Measurements from ENCODE around the gene RAD51B. TPM values are rescaled to one million over a fixed set of nuclear protein-coding genes. Genes with fewer than 3 reads are reported as not detected.

The RAD51B gene
- total and polyA plus RNA-seq, 2 experiments from 2014 or later = 11.7 to 17.8 TPM

DNA sequence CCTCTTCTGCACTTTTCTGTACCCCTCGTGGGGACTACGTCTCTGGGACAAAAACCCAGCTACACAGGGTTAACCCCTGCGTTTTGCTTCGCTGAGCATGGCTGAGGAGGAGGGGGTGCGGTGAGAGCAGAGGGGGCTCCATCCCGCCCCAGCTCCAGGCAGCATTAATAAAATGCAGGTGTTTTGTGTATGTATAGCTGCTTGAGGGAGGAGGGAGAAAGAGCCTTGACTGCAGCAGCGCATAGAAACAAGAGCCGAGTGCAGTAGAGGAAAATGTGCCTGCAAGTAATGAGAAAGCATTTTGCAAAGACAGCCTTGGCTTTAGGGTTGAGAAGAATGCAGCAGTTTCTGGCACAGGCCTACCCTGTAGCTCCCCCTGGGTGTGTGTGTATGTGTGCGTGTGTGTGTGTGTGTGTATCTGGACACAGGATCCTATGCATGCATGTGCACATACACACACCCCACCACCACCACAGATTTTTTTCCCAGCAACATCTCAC, 869.3 kb downstream of the RAD51B start:
- no peaks in the 10 kb centered on the region for H3K9me3 ChIP-seq (ENCODE audit: low read depth)
- no peaks in the 10 kb centered on the region for H3K27me3 ChIP-seq
- peaks cover 33% of the 10 kb centered on the region for H3K4me1 ChIP-seq (ENCODE audit: low read depth)
- H3K36me3 ChIP-seq = no peaks in the 10 kb centered on the region
- DNase-seq (ENCODE audit: low read depth in 1 of 2, low spot score in 1 of 2) = peak in 1 of 2 donors; percentile 77
- H3K27ac ChIP-seq = no peak overlapping the region
- no peak overlapping the region for H3K4me3 ChIP-seq
- TF ChIP-seq, protein P1, sequence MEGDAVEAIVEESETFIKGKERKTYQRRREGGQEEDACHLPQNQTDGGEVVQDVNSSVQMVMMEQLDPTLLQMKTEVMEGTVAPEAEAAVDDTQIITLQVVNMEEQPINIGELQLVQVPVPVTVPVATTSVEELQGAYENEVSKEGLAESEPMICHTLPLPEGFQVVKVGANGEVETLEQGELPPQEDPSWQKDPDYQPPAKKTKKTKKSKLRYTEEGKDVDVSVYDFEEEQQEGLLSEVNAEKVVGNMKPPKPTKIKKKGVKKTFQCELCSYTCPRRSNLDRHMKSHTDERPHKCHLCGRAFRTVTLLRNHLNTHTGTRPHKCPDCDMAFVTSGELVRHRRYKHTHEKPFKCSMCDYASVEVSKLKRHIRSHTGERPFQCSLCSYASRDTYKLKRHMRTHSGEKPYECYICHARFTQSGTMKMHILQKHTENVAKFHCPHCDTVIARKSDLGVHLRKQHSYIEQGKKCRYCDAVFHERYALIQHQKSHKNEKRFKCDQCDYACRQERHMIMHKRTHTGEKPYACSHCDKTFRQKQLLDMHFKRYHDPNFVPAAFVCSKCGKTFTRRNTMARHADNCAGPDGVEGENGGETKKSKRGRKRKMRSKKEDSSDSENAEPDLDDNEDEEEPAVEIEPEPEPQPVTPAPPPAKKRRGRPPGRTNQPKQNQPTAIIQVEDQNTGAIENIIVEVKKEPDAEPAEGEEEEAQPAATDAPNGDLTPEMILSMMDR (IDR thresholded peaks at IDR 0.05; ENCODE audit: low read depth, low read length) = peak; percentile 30

DNA sequence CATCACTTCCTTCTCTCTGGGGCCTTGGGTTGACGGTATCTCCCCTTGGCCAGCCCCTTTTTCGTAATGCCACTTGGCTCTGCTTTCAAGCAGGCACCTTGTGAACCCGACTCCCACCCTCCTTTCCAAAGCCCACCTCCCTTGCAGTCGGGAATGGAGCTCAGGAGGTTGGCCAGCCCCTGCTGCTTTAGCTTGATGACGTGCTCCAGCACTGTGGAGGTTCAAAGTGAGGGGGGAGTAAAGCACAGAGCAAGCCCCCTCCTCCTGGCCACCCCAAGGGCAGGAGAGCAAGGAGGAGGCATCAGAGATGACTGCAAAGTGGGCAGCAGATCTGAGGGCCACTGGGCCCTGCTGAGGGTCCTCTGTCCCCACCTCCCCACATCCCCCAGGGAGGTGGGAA, 869.9 kb downstream of the RAD51B start:
- Histone ChIP-seq H3K4me1 (ENCODE audit: low read depth) (peaks cover 33% of the 10 kb centered on the region), H3K36me3 (no peaks in the 10 kb centered on the region), H3K9me3 (ENCODE audit: low read depth) (no peaks in the 10 kb centered on the region), H3K4me3 (no peak overlapping the region), H3K27ac (no peak overlapping the region), H3K27me3 (no peaks in the 10 kb centered on the region)
- DNase-seq (ENCODE audit: low read depth in 1 of 2, low spot score in 1 of 2) = no peak
- TF ChIP-seq, protein P1 (IDR thresholded peaks at IDR 0.05; ENCODE audit: low read depth, low read length) = no peak

DNA sequence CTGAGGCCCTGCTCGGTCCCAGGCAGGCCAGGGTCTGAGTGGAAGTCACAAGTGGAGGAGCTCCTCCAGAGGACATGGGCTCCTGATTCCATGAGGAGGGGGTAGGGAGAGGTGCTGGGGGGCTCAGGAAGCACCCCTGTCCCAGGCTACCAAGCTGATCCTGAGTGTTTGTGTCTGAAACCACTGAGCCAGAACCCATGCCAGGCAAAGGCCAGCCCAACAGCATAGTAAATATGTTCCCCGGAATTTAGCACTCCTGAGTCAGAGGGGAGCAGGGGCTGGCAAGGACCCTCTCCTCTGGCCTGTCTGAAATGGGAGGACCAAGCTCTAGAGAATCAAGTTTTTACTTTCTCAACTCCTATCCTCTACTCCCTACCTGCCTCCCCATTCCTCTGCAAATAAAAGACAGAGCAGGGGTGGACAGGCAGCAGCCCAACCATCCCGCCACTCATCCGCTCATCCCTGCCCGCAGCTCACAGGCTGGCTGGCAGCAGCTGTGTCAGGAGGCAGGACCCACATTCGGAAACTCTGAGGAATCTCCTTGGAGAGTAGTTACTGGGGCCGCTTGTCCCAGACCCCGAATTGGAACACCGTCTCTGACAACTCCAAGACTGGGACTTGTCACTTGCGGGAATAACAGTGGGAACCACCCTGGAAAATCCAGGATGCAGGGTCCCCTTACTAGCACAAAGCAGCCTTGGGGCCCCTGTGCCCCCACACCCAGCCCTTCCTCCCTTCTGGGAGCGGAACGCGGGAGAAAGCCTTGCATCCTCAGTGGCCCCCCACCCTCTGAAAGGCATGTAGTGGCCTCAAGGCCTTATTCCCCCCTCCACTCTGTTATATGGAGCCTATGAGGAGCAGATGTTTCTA, 870.7 kb downstream of the RAD51B start:
- peaks cover 25% of the 10 kb centered on the region for H3K4me1 ChIP-seq (ENCODE audit: low read depth)

DNA sequence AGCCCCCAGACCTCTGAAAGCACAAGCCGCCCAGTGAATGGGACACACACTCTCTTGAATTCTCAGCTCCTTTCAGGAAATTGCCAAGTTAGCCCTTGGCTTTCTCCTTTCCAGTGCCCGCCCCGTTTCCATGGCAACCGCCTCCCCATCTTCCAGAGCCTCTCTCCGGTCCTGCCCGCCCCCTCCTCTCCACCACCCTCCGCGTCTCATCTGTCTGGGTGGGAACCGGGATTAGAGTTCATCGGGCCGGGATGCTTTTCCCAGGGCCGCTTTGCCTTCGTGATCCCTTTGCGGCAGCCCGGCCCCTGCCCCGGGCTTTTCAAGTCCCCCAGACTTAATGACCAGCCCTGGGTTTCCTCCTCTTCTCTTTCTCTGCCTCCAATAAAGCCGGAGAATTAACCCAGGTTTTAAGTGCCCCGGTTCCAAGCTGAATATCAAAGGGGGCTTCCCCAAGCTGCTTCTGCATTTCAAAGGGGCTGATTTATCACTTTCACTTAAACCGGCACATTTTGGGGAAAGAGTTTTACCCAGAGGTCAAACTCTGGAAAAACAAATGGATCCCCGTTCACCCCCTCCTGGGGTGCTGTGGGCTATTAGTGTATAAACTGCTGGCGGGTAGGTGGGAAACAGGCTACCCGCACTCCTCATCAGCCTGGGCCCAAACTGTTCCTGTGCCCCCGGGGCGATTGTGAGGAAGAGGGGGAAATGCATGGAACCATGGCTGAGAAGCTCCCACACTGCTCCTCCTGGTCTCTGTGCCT, 871.6 kb downstream of the RAD51B start:
- no peak for DNase-seq (ENCODE audit: low read depth in 1 of 2, low spot score in 1 of 2)
- H3K27ac ChIP-seq = no peak overlapping the region
- no peaks in the 10 kb centered on the region for H3K36me3 ChIP-seq
- no peaks in the 10 kb centered on the region for H3K9me3 ChIP-seq (ENCODE audit: low read depth)
- TF ChIP-seq, protein P1 (IDR thresholded peaks at IDR 0.05; ENCODE audit: low read depth, low read length) = no peak
- H3K4me1 ChIP-seq (ENCODE audit: low read depth) = peaks cover 17% of the 10 kb centered on the region
- no peak overlapping the region for H3K4me3 ChIP-seq
- no peaks in the 10 kb centered on the region for H3K27me3 ChIP-seq

More for the DNA sequence above, 870.7 kb downstream of the RAD51B start:
- H3K9me3 ChIP-seq (ENCODE audit: low read depth) = no peaks in the 10 kb centered on the region
- no peak overlapping the region for H3K27ac ChIP-seq
- H3K36me3 ChIP-seq = no peaks in the 10 kb centered on the region
- TF ChIP-seq, protein P1 (IDR thresholded peaks at IDR 0.05; ENCODE audit: low read depth, low read length) = no peak
- no peak overlapping the region for H3K4me3 ChIP-seq
- H3K27me3 ChIP-seq = no peaks in the 10 kb centered on the region
- DNase-seq (ENCODE audit: low read depth in 1 of 2, low spot score in 1 of 2) = no peak

DNA sequence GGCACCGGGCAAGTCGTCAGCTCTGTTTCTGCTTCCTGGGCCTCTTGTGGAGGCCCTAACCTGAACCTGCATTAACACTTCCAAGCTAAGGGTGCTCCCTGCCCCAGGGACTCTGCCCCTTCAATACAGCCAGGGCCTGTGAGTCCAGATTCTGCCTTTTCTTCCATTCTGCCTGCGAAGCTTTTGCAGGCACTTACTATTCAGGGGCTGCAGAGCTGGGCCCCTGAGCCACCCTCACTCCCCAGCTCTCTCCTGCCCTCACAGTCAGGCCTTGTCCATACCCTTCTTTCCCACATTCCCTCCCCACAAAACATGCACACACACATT, 872.2 kb downstream of the RAD51B start:
- H3K9me3 ChIP-seq (ENCODE audit: low read depth) = no peaks in the 10 kb centered on the region
- peaks cover 16% of the 10 kb centered on the region for H3K4me1 ChIP-seq (ENCODE audit: low read depth)
- DNase-seq (ENCODE audit: low read depth in 1 of 2, low spot score in 1 of 2) = no peak
- no peak overlapping the region for H3K27ac ChIP-seq
- H3K36me3 ChIP-seq = no peaks in the 10 kb centered on the region
- TF ChIP-seq, protein P1 (IDR thresholded peaks at IDR 0.05; ENCODE audit: low read depth, low read length) = no peak
- no peak overlapping the region for H3K4me3 ChIP-seq
- no peaks in the 10 kb centered on the region for H3K27me3 ChIP-seq
